GM18517 (cell line): ENCODE measurements around the gene TMEM256.

Experiments used
- ATAC-seq: cut with Tn5 transposase; IDR thresholded peaks from one replicate; pipeline ENCODE4 v1.9.1; 2021; ENCODE audit warnings: mild to moderate bottlenecking, moderate library complexity; ENCODE audit not compliant: unreplicated experiment

Gene TMEM256

DNA sequence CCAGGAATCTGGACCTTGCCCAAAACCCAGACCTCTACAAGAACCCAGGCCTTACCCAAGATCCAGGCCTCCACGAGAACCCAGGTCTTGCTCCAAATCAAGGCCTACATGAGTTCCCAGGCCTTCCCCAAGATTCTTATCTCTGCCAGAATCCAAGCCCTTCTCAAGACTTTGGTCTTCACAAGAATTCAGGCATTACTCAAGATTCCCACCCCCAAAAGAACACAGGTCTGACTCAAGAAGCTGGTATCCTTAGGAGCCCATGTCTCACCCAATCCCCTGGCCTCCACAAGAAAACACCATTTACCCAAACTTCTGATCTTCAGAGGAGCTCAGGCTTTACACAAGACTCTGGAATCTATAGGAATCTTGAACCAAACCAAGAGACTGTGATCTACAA lies 27.3 kb upstream of the TMEM256 start:
- ATAC-seq = no peak

DNA sequence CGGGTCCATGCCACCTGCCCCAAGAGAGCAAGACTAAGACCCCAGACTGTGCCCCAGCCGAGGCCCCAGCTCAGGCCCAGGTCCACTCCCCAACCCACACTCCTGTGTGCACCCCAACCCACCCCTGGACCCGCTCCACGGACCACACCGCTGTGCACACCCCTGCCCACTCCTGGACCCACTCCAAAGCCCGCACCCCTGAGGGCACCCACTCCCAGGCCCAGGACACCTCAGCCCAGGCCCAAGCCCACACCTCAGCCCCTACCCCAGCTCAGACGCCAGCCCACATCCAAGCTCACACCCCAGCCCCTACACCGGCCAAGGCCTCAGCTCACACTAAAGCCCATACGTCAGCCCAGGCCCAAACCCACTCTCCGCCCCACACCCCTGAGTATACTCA lies 25.8 kb upstream of the TMEM256 start:
- ATAC-seq = no peak

DNA sequence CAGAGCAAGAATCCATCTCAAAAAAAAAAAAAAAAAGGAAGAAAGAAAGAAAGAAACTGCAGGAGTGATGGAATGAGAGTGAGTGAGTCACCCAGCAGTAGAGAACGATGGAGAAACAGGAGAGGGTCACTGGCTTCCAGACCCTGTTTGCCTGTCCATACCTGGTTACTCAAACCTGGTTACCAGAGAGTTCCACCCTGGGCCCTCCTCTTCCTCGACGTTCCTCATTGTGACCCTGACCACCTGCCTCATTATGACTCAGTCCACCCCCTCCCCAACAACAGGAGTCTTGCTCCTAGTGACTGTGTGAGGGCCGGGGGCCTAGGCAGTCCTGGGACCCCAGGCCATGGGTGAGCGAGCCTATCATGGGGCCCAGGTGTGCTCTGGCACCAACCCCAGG lies 24.7 kb upstream of the TMEM256 start, which contains the start of gene SPEM3:
SPEM3 (plus strand) TSS at position 301 of the 400 bp plus-strand sequence; CDS start at position 347, 46 bp downstream.
- no peak for ATAC-seq

DNA sequence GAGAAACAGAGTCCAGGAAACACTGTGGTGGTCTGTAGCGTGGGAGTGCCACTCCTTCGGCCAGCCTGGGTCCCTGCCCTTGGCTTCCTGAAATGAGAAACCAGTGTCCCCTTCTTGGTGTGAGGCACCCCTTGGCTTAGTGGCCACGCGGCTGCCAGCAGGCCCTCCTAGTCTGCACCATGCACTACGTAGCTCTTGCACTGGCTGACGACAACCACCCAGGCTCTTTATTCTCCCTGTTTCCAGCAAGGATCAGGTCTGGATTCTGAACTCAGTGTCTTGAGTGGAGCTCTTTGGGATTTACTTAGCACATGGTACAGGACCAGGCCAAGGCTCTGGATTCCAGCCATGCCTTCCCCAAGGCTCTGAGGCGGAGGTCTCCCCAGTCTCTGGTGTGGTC lies 23.7 kb upstream of the TMEM256 start:
- no peak for ATAC-seq

DNA sequence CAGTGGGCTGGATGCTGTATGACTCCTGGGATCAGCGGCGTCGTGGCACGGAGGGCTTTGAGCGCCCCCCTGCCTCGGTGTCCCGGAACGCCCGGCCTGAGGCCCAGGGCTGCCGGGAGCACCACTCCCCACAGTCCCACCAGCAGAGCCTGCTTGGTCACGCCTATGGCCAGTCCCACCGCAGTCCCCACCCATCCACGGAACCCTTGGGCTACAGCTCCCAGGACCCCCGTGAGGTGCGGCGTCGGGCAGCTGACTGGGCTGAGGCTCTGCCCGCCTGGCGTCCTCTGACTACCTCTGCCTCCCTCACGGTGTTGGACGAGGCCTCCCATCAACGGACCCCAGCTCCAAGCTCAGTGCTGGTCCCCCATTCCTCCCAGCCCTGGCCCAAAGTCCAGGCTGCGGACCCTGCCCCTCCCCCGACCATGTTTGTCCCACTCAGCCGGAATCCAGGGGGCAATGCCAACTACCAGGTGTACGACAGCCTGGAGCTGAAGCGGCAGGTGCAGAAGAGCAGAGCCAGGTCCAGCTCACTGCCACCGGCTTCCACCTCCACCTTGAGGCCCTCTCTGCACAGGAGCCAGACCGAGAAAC lies 23.1 kb upstream of the TMEM256 start:
- ATAC-seq = no peak

DNA sequence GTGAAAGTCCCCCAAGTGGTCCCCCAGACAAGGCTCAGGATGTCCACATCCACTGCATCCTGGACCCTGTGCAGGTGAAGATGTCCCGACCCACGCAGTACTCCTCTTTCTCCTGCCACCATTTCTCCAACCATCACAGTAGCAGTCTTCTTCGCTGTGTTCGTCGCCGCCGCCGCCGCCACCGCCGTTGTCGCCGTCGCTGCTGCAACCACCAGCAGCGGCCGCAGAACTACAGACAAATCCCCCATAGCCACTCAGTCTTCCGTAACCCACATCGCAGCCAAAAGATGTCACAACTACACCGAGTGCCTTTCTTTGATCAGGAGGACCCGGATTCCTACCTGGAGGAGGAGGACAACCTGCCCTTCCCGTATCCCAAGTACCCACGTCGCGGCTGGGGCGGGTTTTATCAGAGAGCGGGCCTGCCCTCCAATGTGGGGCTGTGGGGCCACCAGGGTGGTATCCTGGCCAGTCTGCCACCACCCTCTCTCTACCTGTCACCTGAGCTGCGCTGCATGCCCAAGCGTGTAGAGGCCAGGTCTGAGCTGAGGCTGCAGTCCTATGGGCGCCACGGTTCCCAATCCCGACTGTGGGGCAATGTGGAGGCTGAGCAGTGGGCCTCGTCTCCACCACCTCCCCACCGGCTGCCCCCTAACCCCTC lies 22.4 kb upstream of the TMEM256 start:
- no peak for ATAC-seq

DNA sequence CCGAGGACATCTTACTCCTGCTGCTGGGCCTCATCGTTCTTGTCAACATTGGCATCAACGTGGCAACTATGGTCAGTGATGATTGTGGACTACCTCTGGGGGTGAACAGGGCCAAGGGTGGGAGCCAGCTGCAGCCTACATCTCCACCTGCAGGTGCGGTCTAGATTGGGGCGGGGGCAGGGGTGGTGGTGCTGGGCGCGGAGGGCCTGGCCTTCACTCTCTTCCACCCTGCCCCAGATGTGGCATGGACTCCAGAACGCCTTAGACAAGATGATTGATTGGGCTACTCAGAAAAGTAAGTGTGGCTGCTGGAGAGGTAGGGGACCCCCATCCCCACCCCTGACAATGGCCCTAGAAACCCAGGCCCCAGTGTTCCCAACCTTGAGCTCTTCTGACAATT lies 21.9 kb upstream of the TMEM256 start:
- no peak for ATAC-seq

DNA sequence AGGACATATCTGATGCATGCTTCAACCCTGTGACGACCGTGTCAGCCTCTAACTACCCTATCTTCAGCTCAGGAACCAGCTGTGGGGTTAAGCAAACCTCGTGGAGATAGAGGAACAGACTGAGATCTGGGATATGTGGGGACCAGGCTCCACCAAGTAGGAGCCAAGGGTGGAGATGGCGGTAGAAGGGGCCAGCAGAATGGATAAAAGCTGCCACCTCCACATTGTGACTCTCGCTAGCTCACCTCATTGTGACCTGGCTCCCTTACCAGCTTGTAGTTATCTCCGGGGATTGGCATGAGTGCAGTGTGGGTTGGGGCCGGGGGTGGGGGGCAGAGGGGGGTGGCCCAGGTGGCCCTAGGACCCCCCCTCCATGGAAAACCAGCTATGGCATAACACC lies 21.4 kb upstream of the TMEM256 start, which contains the start of gene SPEM2:
SPEM2 (plus strand) TSS at position 301 of the 400 bp plus-strand sequence; CDS start at position 374, 73 bp downstream.
- no peak for ATAC-seq

DNA sequence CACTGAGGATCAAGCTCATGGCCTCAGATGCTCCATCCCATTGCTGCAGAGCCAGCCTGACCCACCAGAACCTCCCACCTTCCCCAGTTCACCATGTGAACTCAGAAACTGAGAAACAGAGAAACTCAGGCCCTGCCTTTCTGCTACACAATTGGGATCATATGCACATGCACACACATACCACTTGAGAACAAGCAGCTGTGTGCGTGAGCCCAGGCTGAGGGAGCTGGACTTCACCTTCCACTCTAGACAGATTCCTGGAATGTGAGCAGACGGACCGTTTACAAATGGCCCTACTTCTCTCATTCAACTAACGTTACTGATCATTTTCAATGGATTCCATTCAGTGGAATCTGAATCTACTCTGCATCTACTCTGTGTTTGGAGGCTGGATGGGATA lies 19.8 kb upstream of the TMEM256 start:
- no peak for ATAC-seq

DNA sequence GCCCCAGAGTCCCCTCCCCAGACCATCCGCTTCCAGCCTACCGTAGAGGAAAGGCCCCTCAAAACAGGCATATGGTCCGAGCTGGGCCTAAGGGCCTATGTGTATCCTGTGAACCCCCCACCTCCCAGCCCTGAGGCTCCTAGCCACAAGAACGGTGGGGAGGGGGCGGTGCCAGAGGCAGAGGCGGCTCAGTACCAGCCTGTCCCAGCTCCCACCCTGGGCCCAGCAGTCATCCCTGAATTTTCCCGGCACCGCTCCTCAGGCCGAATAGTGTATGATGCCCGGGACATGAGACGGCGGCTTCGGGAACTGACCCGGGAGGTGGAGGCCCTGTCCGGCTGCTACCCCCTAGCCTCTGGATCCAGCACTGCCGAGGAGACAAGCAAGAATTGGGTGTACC lies 17.3 kb upstream of the TMEM256 start:
- ATAC-seq = no peak

DNA sequence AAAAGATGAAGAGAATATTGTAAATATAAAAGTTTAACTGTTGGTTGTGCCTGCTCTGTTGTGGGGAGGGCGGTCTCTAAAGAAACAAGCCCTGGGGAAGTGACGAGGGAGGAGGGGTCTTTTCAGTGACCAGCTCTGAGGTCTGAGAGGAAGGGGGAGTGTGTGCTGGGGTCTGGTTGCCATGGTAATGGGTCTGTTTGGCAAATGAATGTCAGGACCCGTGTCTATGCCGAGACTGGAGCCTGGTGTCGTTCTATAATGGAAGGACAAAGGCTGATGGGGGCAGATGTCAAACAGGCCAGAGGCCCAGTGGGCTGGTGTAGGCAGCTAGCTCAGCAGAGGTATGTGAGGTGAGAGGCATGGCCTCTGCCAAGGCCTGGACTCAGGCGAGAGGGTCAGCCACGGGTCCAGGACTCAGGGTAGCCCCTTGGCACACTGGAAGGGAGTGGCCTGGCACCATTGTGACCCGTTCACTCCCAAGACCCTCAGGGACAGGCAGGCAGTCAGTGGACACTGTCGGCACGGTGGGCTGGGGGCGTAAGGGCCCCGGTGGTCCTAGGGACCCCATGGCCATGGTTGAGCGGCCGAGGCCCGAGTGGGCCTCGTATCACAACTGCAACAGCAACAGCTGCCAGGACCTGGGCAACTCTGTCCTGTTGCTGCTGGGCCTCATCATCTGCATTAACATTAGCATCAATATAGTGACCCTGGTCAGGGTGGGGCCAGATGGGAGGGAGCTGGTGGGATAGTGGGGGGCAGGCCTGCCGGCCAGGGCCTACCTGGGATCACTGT lies 16.1 kb upstream of the TMEM256 start, which contains the start of gene SPEM1:
SPEM1 (plus strand) TSS at position 506 of the 792 bp plus-strand sequence; CDS start at position 567, 61 bp downstream.
- no peak for ATAC-seq

DNA sequence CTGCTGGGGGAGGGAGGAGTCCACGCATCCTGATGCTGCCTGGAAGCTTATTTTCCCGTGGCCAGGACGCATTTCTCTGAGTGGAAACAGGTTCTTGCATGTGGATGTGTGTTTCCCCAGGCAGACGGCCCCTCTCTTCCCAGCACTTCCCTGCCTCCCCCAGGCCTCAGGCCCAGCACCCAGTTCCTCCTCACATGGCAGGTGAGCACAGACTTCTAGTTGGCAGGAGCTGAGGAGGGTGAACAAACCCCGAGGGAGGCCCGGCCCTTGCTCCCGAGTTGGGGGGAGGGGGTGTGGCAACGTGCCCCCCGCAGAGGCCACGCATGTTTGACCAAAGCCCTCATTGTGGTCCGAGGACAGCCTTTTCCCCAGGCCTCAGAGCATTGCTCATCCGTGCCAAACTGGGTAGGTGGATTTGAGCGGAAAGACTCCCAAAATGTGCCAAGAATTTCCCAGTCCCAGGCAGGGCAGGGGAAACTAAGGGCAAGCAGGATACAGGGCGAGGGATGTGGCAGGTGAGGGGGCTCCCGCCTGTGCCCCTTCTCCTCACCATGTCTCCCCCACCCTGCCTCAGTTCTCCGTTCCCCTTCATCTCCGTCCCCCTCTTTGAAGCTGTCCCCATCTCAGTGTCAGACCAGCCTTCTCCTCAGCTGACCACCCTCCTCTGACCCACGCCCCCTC lies 14.7 kb upstream of the TMEM256 start:
- ATAC-seq = no peak

DNA sequence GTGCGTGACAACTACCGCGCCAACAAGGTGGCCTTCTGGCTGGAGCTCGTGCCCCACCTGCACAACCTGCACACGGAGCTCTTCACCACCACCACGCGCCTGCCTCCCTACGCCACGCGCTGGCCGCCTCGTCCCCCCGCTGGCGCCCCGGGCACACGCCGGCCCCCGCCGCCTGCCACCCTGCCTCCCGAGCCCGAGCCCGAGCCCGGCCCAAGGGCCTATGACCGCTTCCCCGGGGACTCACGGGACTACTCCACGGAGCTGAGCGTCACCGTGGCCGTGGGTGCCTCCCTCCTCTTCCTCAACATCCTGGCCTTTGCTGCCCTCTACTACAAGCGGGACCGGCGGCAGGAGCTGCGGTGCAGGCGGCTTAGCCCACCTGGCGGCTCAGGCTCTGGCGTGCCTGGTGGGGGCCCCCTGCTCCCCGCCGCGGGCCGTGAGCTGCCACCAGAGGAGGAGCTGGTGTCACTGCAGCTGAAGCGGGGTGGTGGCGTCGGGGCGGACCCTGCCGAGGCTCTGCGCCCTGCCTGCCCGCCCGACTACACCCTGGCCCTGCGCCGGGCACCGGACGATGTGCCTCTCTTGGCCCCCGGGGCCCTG lies 13.3 kb upstream of the TMEM256 start:
- no peak for ATAC-seq

DNA sequence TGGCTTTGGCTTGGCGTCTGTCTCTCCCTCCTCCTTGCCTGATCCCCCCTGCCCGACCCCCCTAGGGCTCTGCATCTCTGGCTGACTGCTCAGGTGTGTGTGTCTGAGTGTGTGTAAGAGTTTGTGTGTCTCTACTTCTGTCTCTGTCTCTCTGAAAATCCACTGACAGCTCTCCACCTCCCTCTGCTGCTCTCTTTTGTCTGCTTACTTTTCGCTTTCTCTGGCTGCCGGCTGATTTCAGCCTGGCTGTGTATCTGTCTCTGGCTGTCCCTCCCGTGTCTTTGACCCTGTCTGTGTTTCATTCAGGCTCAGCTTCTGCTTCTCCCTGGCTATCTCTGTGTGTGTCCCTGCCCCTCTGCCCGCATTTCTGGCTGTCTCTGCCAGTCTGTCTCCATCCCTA lies 12.4 kb upstream of the TMEM256 start:
- no peak for ATAC-seq

DNA sequence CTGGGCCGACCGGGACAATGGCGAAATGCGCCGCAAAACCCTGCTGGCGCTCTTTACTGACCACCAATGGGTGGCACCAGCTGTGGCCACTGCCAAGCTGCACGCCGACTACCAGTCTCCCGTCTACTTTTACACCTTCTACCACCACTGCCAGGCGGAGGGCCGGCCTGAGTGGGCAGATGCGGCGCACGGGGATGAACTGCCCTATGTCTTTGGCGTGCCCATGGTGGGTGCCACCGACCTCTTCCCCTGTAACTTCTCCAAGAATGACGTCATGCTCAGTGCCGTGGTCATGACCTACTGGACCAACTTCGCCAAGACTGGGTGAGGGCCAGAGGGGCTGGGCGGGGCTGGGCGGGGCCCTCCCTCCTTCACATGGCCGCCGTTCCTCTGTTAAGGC lies 11.9 kb upstream of the TMEM256 start:
- ATAC-seq = no peak

DNA sequence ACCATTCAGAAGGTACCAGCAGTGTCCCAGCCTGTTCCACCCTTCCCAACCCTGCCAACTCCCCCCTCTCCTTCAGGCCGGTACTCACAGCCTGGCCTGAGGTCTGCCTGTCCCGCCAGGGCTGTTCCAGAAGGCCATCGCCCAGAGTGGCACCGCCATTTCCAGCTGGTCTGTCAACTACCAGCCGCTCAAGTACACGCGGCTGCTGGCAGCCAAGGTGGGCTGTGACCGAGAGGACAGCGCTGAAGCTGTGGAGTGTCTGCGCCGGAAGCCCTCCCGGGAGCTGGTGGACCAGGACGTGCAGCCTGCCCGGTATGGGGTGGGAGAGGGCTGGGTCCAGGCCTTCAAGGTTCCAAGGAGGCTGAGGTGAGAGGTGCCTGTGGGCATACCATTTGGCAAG lies 10.9 kb upstream of the TMEM256 start:
- ATAC-seq = no peak

DNA sequence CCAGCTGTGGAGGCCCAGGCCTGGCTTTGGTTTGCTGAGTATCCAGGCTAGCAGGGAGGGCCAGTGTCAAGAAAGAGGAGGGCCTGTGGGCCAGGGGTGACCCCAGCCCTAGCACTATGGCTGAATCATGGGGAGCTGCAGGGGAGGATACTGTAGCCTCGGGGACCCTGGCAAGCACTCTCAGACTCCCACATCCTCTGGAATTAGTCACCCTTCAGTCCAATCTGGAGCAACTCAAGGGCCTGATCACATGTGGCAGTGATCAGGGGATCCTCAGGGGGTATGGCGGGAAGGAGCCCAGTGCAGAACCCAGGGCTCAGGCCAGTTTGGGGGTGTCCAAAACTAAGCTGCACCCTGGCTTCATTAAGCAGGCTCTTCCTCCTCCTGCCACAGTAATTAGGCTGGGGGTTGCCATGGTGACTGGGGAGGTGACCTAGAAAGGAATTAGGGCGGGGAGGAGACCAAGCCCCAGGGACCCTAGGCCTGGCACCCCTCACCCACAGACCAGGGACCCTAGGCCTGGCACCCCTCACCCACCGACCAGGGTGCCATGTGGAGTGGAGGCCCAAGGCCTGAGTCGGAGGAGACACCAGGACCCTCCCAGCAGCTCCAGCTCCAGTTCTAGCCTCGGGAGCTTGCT lies 9.6 kb upstream of the TMEM256 start:
- ATAC-seq = no peak

DNA sequence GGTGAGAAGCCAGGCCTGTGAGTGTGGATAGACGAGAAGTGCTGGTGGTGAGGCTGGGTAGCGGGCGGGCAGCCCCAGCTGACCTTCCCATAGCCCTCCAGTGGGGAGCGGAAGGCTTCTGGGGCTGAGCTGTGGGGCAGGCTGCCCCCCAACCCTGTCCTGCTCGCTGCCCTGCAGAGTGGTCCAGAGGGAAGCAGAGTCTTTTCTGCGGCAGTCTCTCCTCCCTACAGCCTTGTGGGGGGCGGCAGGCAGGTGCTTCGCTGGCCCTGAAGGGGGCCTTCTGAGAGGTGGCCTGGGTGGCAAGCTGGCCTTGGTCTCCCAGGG lies 7.5 kb upstream of the TMEM256 start:
- ATAC-seq = no peak

DNA sequence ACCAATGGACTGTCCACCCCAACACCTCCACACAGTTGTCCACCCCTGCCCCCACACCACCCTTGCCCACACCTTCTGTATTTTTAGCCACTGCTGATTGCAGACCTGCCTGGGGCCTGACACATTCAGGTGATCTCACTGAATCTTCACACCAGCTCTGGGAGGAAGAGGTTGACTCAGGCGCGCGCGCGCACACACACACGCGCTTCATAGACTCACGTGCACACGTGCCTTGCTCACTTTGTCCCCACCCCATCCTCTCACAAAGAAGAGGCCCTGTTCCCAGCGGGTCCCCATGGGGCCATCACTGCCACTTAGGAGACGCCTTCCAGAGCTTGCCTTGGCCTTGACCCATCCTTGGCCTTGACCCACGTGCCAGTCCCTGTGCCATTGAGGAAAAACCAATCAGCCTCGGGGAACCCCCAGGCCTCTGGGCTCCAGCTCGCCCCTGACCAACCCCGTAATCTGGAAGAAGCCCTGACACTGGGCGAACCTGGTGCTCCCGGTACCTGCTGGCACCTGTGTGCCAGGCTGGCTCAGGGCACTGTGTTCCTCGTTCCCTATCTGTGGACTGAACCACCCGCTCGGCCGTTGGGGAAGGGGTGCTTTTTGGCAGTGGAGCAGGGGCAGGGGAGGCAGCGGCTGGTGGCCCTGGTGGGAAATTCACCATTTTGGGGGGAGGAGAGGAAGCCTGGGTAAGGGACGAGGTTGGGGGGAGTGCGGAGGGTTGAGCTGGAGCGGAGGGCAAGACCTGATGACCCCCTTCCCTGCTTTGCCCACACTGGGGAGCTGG lies 6.9 kb upstream of the TMEM256 start:
- no peak for ATAC-seq

DNA sequence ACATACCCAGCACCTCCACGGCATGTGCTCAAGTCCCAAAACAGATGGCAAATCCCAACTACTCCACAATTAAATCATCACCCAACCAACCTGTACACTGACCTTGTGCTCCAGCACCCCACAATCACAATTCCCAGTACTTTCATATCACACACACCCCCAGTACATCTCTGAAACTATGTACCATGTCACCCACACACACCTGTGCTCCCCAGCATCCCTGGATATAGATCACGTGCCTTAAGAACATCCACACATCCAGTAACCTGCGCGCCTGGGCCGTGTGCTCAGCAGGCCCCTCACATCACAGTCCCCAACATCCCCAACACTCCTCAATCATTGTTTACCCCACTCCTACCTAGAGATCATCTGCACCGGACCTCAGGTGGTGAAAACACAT lies 5.8 kb upstream of the TMEM256 start:
- ATAC-seq = no peak
